GM23338 (cell line): Measurements from ENCODE around the gene DRC3. TPM values are rescaled to one million over a fixed set of nuclear protein-coding genes. Genes with fewer than 3 reads are reported as not detected.

ENCODE experiments used
- ATAC-seq: fragments of 200-7000 bp; cut with Tn5 transposase; 3 replicates; pipeline ENCODE4 v1.9.1; 2020
- DNase-seq: peaks from one replicate; pipeline ENCODE4 v3.0.0-alpha.2; 2015; ENCODE audit warnings: low spot score
- H2AFZ ChIP-seq: fragments of 200-600 bp; sonication (generic); 2 replicates; pipeline ENCODE4 v1.8.0; 2016; ENCODE audit warnings: antibody characterized with exemption, mild to moderate bottlenecking, moderate library complexity
- H3F3A ChIP-seq: fragments of 200-600 bp; sonication (generic); replicated peaks from 2 replicates; pipeline ENCODE4 v1.8.0; 2017; ENCODE audit warnings: antibody characterized with exemption, mixed run types, low read depth
- H3K27ac ChIP-seq: fragments of 200-600 bp; sonication (generic); 2 replicates; pipeline ENCODE4 v1.6.1; 2016; ENCODE audit warnings: low read depth
- H3K27me3 ChIP-seq: fragments of 200-600 bp; sonication (generic); 2 replicates; pipeline ENCODE4 v1.8.0; 2016; ENCODE audit warnings: mild to moderate bottlenecking, mixed run types, moderate library complexity; ENCODE audit not compliant: insufficient read depth
- H3K36me3 ChIP-seq: fragments of 200-600 bp; sonication (generic); 2 replicates; pipeline ENCODE4 v1.8.0; 2016; ENCODE audit warnings: mild to moderate bottlenecking; ENCODE audit not compliant: insufficient read depth
- H3K4me1 ChIP-seq: fragments of 200-600 bp; sonication (generic); 2 replicates; pipeline ENCODE4 v1.8.0; 2016; ENCODE audit warnings: mild to moderate bottlenecking, moderate library complexity; ENCODE audit not compliant: insufficient read depth
- H3K4me2 ChIP-seq: fragments of 200-600 bp; sonication (generic); 2 replicates; pipeline ENCODE4 v1.7.1; 2017; ENCODE audit warnings: mixed run types
- H3K4me3 ChIP-seq: fragments of 200-600 bp; sonication (generic); 2 replicates; pipeline ENCODE4 v1.6.1; 2016; ENCODE audit warnings: mixed run types
- H3K79me2 ChIP-seq: fragments of 200-600 bp; sonication (generic); replicated peaks from 2 replicates; pipeline ENCODE4 v1.8.0; 2017; ENCODE audit warnings: mild to moderate bottlenecking; ENCODE audit not compliant: insufficient read depth
- H3K9me2 ChIP-seq: fragments of 200-600 bp; sonication (generic); 2 replicates; pipeline ENCODE4 v1.8.0; 2017; ENCODE audit not compliant: insufficient read depth
- H4K20me1 ChIP-seq: fragments of 200-600 bp; sonication (generic); replicated peaks from 2 replicates; pipeline ENCODE4 v1.8.0; 2017; ENCODE audit warnings: mild to moderate bottlenecking; ENCODE audit not compliant: insufficient read depth
- H3K27ac Mint-ChIP-seq: 2 replicates; pipeline ENCODE4 v1.8.0; 2020; ENCODE audit warnings: inconsistent platforms, mild to moderate bottlenecking, moderate library complexity, mixed read lengths
- H3K27me3 Mint-ChIP-seq: 3 replicates; pipeline ENCODE4 v1.8.0; 2022; ENCODE audit warnings: low read depth, mild to moderate bottlenecking, moderate library complexity, mixed read lengths, inconsistent platforms; ENCODE audit not compliant: insufficient read depth, poor library complexity
- H3K36me3 Mint-ChIP-seq: 3 replicates; pipeline ENCODE4 v1.8.0; 2021; ENCODE audit warnings: low read depth, mild to moderate bottlenecking, inconsistent platforms, moderate library complexity, mixed read lengths
- H3K4me1 Mint-ChIP-seq: 3 replicates; pipeline ENCODE4 v1.8.0; 2020; ENCODE audit warnings: mild to moderate bottlenecking, inconsistent platforms, mixed read lengths
- H3K4me3 Mint-ChIP-seq: 3 replicates; pipeline ENCODE4 v1.8.0; 2021; ENCODE audit warnings: moderate library complexity, mild to moderate bottlenecking, inconsistent platforms, mixed read lengths
- H3K9me3 Mint-ChIP-seq: 3 replicates; pipeline ENCODE4 v1.8.0; 2020; ENCODE audit warnings: moderate library complexity, mild to moderate bottlenecking, inconsistent platforms, mixed read lengths
- CTCF ChIP-seq, 2 experiments: fragments of 200-600 bp in 1 of 2; sonication (generic) in 1 of 2; conservative IDR thresholded peaks; 2 replicates each; pipeline versions ENCODE4 v1.5.1 to v1.6.1; 2016 to 2017; ENCODE audit warnings: antibody characterized with exemption in 2 of 2, low read depth in 2 of 2, mild to moderate bottlenecking in 2 of 2, moderate library complexity in 1 of 2
- ETS1 ChIP-seq: IDR thresholded peaks from 2 replicates; pipeline ENCODE4 v1.6.1; 2016; ENCODE audit warnings: antibody characterized with exemption
- EZH2 ChIP-seq: fragments of 200-600 bp; sonication (generic); IDR thresholded peaks from one replicate; pipeline ENCODE4 v1.8.0; 2017; ENCODE audit warnings: antibody characterized with exemption, mild to moderate bottlenecking, low read depth; ENCODE audit not compliant: unreplicated experiment
- EZH2phosphoT487 ChIP-seq: fragments of 200-600 bp; sonication (generic); IDR thresholded peaks from one replicate; pipeline ENCODE4 v1.8.1; 2018; ENCODE audit warnings: antibody characterized with exemption; ENCODE audit not compliant: unreplicated experiment
- POLR2AphosphoS5 ChIP-seq: IDR thresholded peaks from 2 replicates; pipeline ENCODE4 v1.6.1; 2016; ENCODE audit warnings: antibody characterized with exemption, low read depth
- REST ChIP-seq: IDR thresholded peaks from one replicate; pipeline ENCODE4 v1.6.1; 2018; ENCODE audit warnings: antibody characterized with exemption; ENCODE audit not compliant: unreplicated experiment
- STAT1 ChIP-seq: IDR thresholded peaks from one replicate; pipeline ENCODE4 v1.6.1; 2016; ENCODE audit warnings: antibody characterized with exemption; ENCODE audit not compliant: unreplicated experiment
- ZNF114 ChIP-seq: fragments of 250-450 bp; sonication (Bioruptor Pico); IDR thresholded peaks from 2 replicates; pipeline ENCODE4 v1.5.0; 2020; ENCODE audit warnings: mild to moderate bottlenecking, moderate library complexity
- ZNF331 ChIP-seq: fragments of 250-450 bp; sonication (Bioruptor Pico); IDR thresholded peaks from 2 replicates; pipeline ENCODE4 v1.5.0; 2020; ENCODE audit warnings: low read depth, mild to moderate bottlenecking, moderate library complexity
- ZNF462 ChIP-seq: fragments of 250-450 bp; sonication (Bioruptor Pico); IDR thresholded peaks from 2 replicates; pipeline ENCODE4 v1.5.0; 2020; ENCODE audit warnings: mild to moderate bottlenecking, moderate library complexity
- polyA plus RNA-seq: library from polyadenylated mRNA; unstranded; fragments of >200 nt; fragmentation: Nextera tagmentation; extraction: Ambion mirVana; gene quantifications from 2 replicates; pipeline ENCODE4 v1.2.1, GENCODE V29; 2016
- total RNA-seq: library from RNA; depleted of rRNA; stranded (reverse); fragments of >200 nt; shearing (Covaris generic); gene quantifications from 2 replicates; pipeline ENCODE4 v1.2.3, GENCODE V29; 2014

DRC3 gene
- total and polyA plus RNA-seq, 2 experiments from 2014 or later, result 1.1 TPM; not detected in 1

GRCh38 chr17:17972126-17972951 lies at the start of gene DRC3, which contains the start of gene TOM1L2 (continued):
- TF ChIP-seq EZH2 (no peak), POLR2AphosphoS5 (0 out of 2 replicates have a peak, but pooled peaks have one; percentile 33), ZNF331 (CRISPR knock-in tag) (no peak)

- Histone ChIP-seq H3K4me3 (no peak overlapping the region), H3K4me2 (no peak overlapping the region), H3K27me3 (no peaks in the 10 kb centered on the region), H3K9me2 (no peaks in the 10 kb centered on the region), H3K36me3 (no peaks in the 10 kb centered on the region), H2AFZ (no peak overlapping the region), H3K79me2 (no peaks in the 10 kb centered on the region), H3K27ac (no peak overlapping the region), H4K20me1 (no peaks in the 10 kb centered on the region), H3K4me1 (peaks cover 32% of the 10 kb centered on the region), H3F3A (peaks cover 10% of the 10 kb centered on the region; the same call in 1 of the 2 replicates)
- no peaks in the 10 kb centered on the region for H3K9me3 Mint-ChIP-seq
- peaks cover 11% of the 10 kb centered on the region for H3K27me3 Mint-ChIP-seq
- H3K4me3 Mint-ChIP-seq, result no peak overlapping the region
- peaks cover 37% of the 10 kb centered on the region for H3K4me1 Mint-ChIP-seq
- no peaks in the 10 kb centered on the region for H3K36me3 Mint-ChIP-seq
- H3K27ac Mint-ChIP-seq, result no peak overlapping the region
- no peak for ATAC-seq
- no peak for DNase-seq
- TF ChIP-seq ZNF462 (CRISPR knock-in tag) (no peak), CTCF (conservative IDR thresholded peaks at IDR 0.05; ENCODE audit: low read depth in 2 of 2) (no peak), REST (no peak), ETS1 (no peak), STAT1 (no peak), EZH2phosphoT487 (no peak), ZNF114 (no peak), EZH2 (no peak)
Measured at GRCh38 chr17:17924131-17924856, 48.4 kb upstream of the DRC3 start.
